BJ (cell line): ENCODE results near the gene CLSTN2. TPM values are rescaled to one million over a fixed set of nuclear protein-coding genes. Genes with fewer than 3 reads are reported as not detected.

Experiments
- CTCF ChIA-PET: fragments of 350-600 bp; formaldehyde crosslinking; extraction: SDS; loops from one replicate; lab custom pipeline; 2021; ENCODE audit warnings: antibody characterized with exemption, inconsistent platforms; lab: Yijun Ruan, JAX
- POLR2A ChIA-PET: fragments of 300-600 bp; sonication (Branson Sonifier 250); formaldehyde crosslinking; extraction: SDS; loops from one replicate; lab custom pipeline; 2021; ENCODE audit warnings: antibody characterized with exemption; lab: Charles Lee
- DNase-seq: peaks from one replicate; pipeline ENCODE4 v3.0.0-alpha.2; 2011; ENCODE audit warnings: low read depth
- H3K27me3 ChIP-seq: 2 replicates; pipeline ENCODE4 v1.6.0; 2011; ENCODE audit warnings: low read length; ENCODE audit not compliant: control insufficient read depth, insufficient read depth
- H3K36me3 ChIP-seq: 2 replicates; pipeline ENCODE4 v1.5.1; 2011; ENCODE audit warnings: low read length; ENCODE audit not compliant: control insufficient read depth, insufficient read depth
- H3K4me3 ChIP-seq: 2 replicates; pipeline ENCODE4 v1.5.1; 2011; ENCODE audit warnings: low read depth, mild to moderate bottlenecking, control low read depth, low read length
- CTCF ChIP-seq: IDR thresholded peaks from 2 replicates; pipeline ENCODE4 v1.5.1; 2011; ENCODE audit warnings: low read depth, mild to moderate bottlenecking, control low read depth, inconsistent platforms, low read length, moderate library complexity; ENCODE audit not compliant: insufficient read depth
- polyA plus RNA-seq: library from polyadenylated mRNA; depleted of rRNA; stranded (reverse); fragments of >200 nt; gene quantifications from 2 replicates; pipeline ENCODE4 v1.2.3, GENCODE V29; 2011

CLSTN2 gene
- polyA plus RNA-seq, 1 experiment = 1.8 TPM

- Histone ChIP-seq H3K36me3 (no peaks in the 10 kb centered on the region), H3K4me3 (no peak overlapping the region), H3K27me3 (no peaks in the 10 kb centered on the region)
- POLR2A ChIA-PET = no interaction called here
- TF ChIP-seq CTCF = no peak
- CTCF ChIA-PET = no interaction called here
- no peak for DNase-seq
Observed at GRCh38 chr3:140135461-140135860, 200.5 kb downstream of the CLSTN2 start.

- TF ChIP-seq CTCF = no peak
- ChIA-PET CTCF (no interaction called here), POLR2A (no interaction called here)
- no peaks in the 10 kb centered on the region for H3K36me3 ChIP-seq
- H3K4me3 ChIP-seq = no peak overlapping the region
- no peak for DNase-seq
- H3K27me3 ChIP-seq = no peaks in the 10 kb centered on the region
Observed at GRCh38 chr3:140143367-140144069, 208.5 kb downstream of the CLSTN2 start.

- Histone ChIP-seq H3K4me3 (no peak overlapping the region), H3K36me3 (no peaks in the 10 kb centered on the region), H3K27me3 (no peaks in the 10 kb centered on the region)
- ChIA-PET POLR2A (no interaction called here), CTCF (interaction anchor here (1.1 kb wide), 1 partner anchor 590 kb away, joined by 3 read pairs; no protein-coding TSS in a partner anchor)
- DNase-seq = no peak
- TF ChIP-seq CTCF = no peak
Observed at GRCh38 chr3:140145528-140145927, 210.5 kb downstream of the CLSTN2 start.

- TF ChIP-seq CTCF = no peak
- Histone ChIP-seq H3K36me3 (no peaks in the 10 kb centered on the region), H3K27me3 (no peaks in the 10 kb centered on the region), H3K4me3 (no peak overlapping the region)
- CTCF ChIA-PET = no interaction called here
- POLR2A ChIA-PET = no interaction called here
- DNase-seq = no peak
Observed at GRCh38 chr3:140146668-140147067, 211.7 kb downstream of the CLSTN2 start.

GRCh38 chr3:140147965-140148490 lies 213.0 kb downstream of the CLSTN2 start:
- ChIA-PET CTCF (interaction anchor here (0.6 kb wide), 1 partner anchor 264 kb away, joined by 3 read pairs; no protein-coding TSS in a partner anchor), POLR2A (no interaction called here)
- no peak for DNase-seq
- Histone ChIP-seq H3K27me3 (no peaks in the 10 kb centered on the region), H3K36me3 (no peaks in the 10 kb centered on the region), H3K4me3 (no peak overlapping the region)
- TF ChIP-seq CTCF = no peak
